Prostate gland (tissue), 2 donors: ENCODE measurements around the gene ATP5ME. TPM values are rescaled to one million over a fixed set of nuclear protein-coding genes. Genes with fewer than 3 reads are reported as not detected.

Source experiments
- DNase-seq: peaks from one replicate; pipeline ENCODE4 v3.0.0-alpha.2; 2019; ENCODE audit warnings: low spot score
- H3K27ac ChIP-seq, 2 donors: fragments of 200-600 bp; sonication (generic); 2 replicates each; pipeline ENCODE4 v1.5.1; 2017 to 2019
- H3K27me3 ChIP-seq: fragments of 200-600 bp; sonication (generic); replicated peaks from 2 replicates; pipeline ENCODE4 v1.5.1; 2019; ENCODE audit not compliant: insufficient read depth
- H3K36me3 ChIP-seq, 2 donors: fragments of 200-600 bp; sonication (generic); 1 replicate in 1 of 2; 2 replicates in 1 of 2; pipeline versions ENCODE4 v1.5.1 to v1.8.1; 2017 to 2019
- H3K4me1 ChIP-seq: fragments of 200-600 bp; sonication (generic); replicated peaks from 2 replicates; pipeline ENCODE4 v1.5.1; 2019
- H3K4me3 ChIP-seq, 2 donors: fragments of 200-600 bp; sonication (generic); 2 replicates each; pipeline ENCODE4 v1.5.1; 2017 to 2019
- H3K9me3 ChIP-seq: fragments of 200-600 bp; sonication (generic); 2 replicates; pipeline ENCODE4 v1.5.1; 2017
- CTCF ChIP-seq, 4 experiments: fragments of 200-600 bp in 2 of 4; fragments of 450-650 bp in 2 of 4; sonication (generic) in 2 of 4; IDR thresholded peaks; 1 replicate in 3 of 4; 2 replicates in 1 of 4; pipeline ENCODE4 v1.5.1; 2016 to 2019; ENCODE audit warnings: antibody characterized with exemption in 4 of 4, mild to moderate bottlenecking in 2 of 4, moderate library complexity in 2 of 4
- POLR2A ChIP-seq: fragments of 450-650 bp; IDR thresholded peaks from one replicate; pipeline ENCODE4 v1.6.1; 2016; ENCODE audit warnings: antibody characterized with exemption, mild to moderate bottlenecking
- POLR2AphosphoS5 ChIP-seq: sonication (generic); formaldehyde crosslinking; IDR thresholded peaks from one replicate; pipeline ENCODE4 v1.6.1; 2017; ENCODE audit warnings: antibody characterized with exemption
- WGBS: methylation state at CpG from one replicate; pipeline ENCODE4 v1.1.5; 2018; 5-methylcytosine and 5-hydroxymethylcytosine counted together
- intact Hi-C: fragments of 100-400 bp; cut with DNase I; formaldehyde crosslinking; loops from one replicate; pipeline ENCODE4 v1.14.2; 2022
- total RNA-seq, 2 donors: library from RNA; depleted of rRNA; stranded (reverse); fragments of >200 nt; gene quantifications; one replicate each; pipeline ENCODE4 v1.1.0, GENCODE V29; 2016

The ATP5ME gene
- total RNA-seq, 2 donors from 2014 or later = 148 to 313 TPM

GRCh38 chr4:654503-654845 is 19.6 kb downstream of the ATP5ME start:
- no peak overlapping the region for H3K27ac ChIP-seq
- no peaks in the 10 kb centered on the region for H3K36me3 ChIP-seq
- 94% methylated on average over 17 of the region's 17 CpGs for WGBS
- TF ChIP-seq POLR2A = no peak
- no peak for TF ChIP-seq POLR2AphosphoS5
- no peak for TF ChIP-seq CTCF (IDR thresholded peaks at IDR 0.05)
- peaks cover 7% of the 10 kb centered on the region for H3K27me3 ChIP-seq
- no peak for DNase-seq
- H3K4me3 ChIP-seq = no peak overlapping the region
- no peaks in the 10 kb centered on the region for H3K4me1 ChIP-seq
- H3K9me3 ChIP-seq = no peaks in the 10 kb centered on the region
- intact Hi-C loops = no loop called here

DNA sequence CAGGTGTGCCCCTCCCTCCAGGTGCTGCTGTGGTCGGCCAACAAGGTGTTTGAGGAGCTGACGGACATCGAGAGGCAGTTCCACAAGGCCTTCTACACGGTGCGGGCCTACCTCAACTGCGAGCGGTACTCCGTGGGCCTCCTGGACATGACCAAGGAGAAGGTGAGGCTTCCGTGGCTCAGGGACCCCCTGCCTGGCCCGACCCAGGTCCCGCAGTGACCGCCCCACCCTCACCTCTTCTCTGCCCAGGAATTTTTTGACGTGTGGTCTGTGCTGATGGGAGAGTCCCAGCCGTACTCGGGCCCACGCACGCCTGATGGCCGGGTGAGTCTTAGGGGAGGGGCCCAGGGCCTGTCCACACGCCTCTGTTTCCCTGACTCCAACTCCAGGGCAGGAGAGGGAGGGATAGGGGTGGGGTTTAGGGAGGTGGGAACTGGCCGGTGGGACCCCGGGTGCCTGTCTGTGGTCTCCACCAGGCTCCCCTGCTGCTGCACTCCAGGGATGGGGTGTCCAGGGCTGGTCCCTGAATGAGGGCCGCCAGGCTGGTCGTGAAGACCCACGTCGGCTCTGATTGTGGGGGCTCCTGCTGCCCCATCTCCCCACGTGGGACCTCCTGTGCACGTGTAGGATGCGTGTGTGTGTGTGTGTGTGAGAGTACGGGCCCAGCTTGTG is 20.1 kb downstream of the ATP5ME start:
- Histone ChIP-seq H3K4me3 (no peak overlapping the region), H3K4me1 (no peaks in the 10 kb centered on the region), H3K36me3 (no peaks in the 10 kb centered on the region), H3K27me3 (peaks cover 9% of the 10 kb centered on the region), H3K9me3 (no peaks in the 10 kb centered on the region), H3K27ac (no peak overlapping the region)
- TF ChIP-seq POLR2A = no peak
- no peak for TF ChIP-seq POLR2AphosphoS5
- TF ChIP-seq CTCF (IDR thresholded peaks at IDR 0.05) = no peak
- intact Hi-C loops = no loop called here
- DNase-seq = no peak
- WGBS = 81% methylated on average over 29 of the region's 29 CpGs

DNA sequence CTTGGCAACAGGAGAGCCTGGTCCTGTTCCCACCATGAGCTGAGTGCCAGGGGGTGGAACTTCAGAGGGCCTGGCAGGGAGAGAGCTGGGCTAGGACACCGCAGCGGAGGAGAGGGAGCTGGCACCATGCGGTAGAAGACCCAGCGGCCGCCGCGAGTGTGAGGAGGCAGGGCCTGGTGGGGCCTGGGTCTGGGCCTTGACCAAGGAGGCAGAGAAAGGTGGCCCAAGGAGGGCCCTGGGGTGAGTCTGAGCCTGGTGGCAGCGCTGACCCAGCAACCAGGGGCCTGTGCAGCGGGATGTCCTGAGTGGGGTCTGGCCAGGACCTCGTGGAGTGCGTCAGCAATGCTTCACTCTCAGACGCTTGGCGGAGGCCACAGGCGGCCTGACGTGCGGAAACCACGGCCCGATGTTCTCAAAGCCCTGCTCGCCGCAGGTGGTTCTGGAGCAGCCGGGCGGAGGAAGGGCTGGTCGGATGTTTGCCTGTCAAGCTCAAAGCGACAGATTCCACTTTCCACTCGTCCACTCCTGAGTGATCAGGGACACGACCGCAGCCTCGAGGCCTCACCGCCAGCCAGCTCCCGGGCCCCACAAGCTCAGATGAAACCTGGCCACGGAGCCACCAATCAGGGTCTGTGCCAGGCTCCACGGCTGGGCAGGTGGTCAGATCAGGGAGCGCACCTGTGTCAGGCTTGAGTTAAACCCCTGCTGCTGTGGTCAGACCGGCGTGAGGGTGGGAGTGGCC is 20.8 kb downstream of the ATP5ME start:
- no peak for TF ChIP-seq POLR2AphosphoS5
- TF ChIP-seq POLR2A = no peak
- no peak for TF ChIP-seq CTCF (IDR thresholded peaks at IDR 0.05)
- H3K4me1 ChIP-seq = no peaks in the 10 kb centered on the region
- 79% methylated on average over 35 of the region's 35 CpGs for WGBS
- no peak for DNase-seq
- no peaks in the 10 kb centered on the region for H3K9me3 ChIP-seq
- no peaks in the 10 kb centered on the region for H3K36me3 ChIP-seq
- no peak overlapping the region for H3K27ac ChIP-seq
- H3K27me3 ChIP-seq = peaks cover 9% of the 10 kb centered on the region
- H3K4me3 ChIP-seq = no peak overlapping the region
- intact Hi-C loops = no loop called here

- H3K4me1 ChIP-seq = no peaks in the 10 kb centered on the region
- WGBS = 58% methylated on average over 24 of the region's 24 CpGs
- intact Hi-C loops = no loop called here
- DNase-seq = no peak
- H3K27me3 ChIP-seq = peaks cover 9% of the 10 kb centered on the region
- H3K9me3 ChIP-seq = no peaks in the 10 kb centered on the region
- H3K4me3 ChIP-seq = no peak overlapping the region
- no peaks in the 10 kb centered on the region for H3K36me3 ChIP-seq
- TF ChIP-seq CTCF (IDR thresholded peaks at IDR 0.05) (no peak), POLR2A (no peak), POLR2AphosphoS5 (no peak)
- H3K27ac ChIP-seq = no peak overlapping the region
These were observed 22.0 kb downstream of the ATP5ME start for GRCh38 chr4:651884-652642.
